Stimulated activated CD8-positive, alpha-beta memory T cell treated with anti-CD3 and anti-CD28 coated beads, Interleukin-12 subunit alpha, Interleukin-12 subunit beta, amount 100 ng/mL, for 4 hours (primary cell): Measurements from ENCODE around the gene CCDC91.
"Not testable (repeated sequence)": the region's sequence is repeated elsewhere in the genome, so short reads cannot be mapped to it uniquely, and the experiment has no call there.

Source experiments
- DNase-seq: peaks from one replicate; pipeline ENCODE4 v3.0.0-alpha.2; 2020; ENCODE audit warnings: low read depth

Gene CCDC91

GRCh38 chr12:28184375-28184774, 5.9 kb upstream of the CCDC91 start:
- no peak for DNase-seq

- DNase-seq: no peak
These were observed 3.8 kb upstream of the CCDC91 start for GRCh38 chr12:28186500-28186899.

DNA sequence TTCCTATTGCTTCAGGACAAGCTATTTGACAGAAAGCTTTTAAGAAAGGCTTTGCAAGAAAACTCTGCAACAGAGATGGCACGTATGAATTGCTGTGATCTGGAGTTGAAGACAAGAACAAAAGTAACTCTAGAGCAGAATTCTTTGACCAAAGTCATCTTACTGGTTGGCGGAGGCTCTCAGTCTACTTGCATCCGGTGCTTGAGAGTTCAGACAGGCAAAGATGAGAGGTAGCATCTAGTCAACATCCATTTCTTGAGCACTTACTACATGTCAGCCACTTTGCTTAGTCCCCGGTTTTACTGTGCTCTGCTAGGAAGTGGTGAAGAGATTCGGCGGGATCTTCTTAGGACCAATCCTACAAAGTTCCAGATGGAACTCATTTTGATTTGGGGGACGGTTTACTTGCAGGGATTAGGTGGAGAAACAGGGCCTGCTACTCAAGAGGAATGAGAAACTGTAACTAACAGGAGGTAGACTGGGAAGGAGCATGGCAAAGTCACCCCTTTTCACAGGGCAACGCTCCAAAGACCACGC, 404 bp upstream of the CCDC91 start:
- DNase-seq: no peak

DNA sequence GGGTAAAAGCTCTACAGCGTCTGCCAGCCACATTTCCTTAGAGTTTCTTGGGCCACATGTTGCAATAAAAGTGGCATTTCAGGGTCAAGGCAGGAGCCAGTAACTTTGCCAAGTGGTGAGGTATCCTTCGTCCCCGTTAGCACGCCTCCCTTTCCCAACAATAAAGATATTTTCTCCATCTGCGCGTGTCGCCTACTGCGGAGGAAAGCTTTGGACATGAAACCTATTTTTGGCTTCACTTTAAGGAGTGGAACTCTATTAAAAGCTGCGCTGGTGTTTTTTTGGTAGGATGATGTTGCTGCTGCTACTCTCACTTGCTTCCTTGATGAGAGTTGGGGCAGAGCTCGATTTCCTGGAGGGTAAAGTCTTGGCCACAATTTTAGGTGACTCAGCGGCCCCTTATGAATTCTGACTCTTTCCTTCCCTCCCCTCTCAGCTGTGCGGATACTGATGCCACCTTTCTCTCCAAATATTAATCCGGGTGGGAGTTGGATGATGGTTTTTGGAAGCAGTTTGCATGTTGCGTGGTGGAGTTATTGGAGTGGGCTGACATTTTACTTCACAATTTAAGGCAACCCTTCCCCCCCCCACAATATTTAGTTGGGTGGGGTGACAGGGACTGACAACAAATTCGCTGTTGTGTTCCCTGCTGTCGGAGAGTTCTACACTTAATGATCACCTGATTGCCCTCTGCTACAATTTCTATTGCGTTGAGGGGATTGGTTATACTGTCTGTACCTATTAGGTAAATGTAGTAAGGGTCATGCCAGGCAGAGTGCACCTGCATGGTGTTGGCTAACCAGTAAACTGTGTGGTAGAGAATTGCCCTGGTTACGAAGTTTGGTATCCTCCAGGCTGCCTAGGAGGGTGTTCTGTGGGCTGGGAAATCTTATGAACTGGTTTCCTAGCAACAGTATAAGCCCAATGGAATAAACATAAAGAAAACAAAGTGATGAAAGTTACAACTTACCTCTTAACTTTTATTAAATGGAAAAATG, 1.1 kb downstream of the CCDC91 start:
- DNase-seq: peak; percentile 18

GRCh38 chr12:28192125-28192524, 1.9 kb downstream of the CCDC91 start:
- DNase-seq: no peak

DNA sequence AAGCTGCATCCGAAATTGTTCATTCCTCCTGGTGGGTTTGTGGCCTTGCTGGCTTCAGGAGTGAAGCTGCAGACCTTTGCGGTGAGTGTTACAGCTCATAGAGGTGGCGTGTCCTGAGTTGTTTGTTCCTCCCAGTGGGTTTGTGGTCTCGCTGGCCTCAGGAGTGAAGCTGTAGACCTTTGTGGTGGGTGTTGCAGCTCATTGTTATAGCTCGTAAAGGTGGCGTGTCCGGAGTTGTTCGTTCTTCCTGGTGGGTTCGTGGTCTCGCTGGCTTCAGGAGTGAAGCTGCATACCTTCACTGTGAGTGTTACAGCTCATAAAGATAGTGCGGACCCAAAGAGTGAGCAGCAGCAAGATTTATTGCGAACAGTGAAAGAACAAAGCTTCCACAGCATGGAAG, 4.4 kb downstream of the CCDC91 start:
- DNase-seq: not testable (repeated sequence)

DNA sequence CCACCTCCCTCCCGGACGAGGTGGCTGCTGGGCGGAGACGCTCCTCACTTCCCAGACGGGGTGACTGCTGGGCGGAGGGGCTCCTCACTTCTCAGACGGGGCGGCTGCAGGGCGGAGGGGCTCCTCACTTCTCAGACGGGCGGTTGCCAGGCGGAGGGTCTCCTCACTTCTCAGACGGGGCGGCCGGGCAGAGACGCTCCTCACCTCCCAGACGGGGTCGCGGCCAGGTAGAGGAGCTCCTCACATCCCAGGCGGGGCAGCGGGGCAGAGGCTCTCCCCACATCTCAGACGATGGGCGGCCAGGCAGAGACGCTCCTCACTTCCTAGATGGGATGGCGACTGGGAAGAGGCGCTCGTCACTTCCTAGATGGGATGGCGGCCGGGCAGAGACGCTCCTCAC, 10.9 kb downstream of the CCDC91 start:
- DNase-seq: not testable (repeated sequence)

DNA sequence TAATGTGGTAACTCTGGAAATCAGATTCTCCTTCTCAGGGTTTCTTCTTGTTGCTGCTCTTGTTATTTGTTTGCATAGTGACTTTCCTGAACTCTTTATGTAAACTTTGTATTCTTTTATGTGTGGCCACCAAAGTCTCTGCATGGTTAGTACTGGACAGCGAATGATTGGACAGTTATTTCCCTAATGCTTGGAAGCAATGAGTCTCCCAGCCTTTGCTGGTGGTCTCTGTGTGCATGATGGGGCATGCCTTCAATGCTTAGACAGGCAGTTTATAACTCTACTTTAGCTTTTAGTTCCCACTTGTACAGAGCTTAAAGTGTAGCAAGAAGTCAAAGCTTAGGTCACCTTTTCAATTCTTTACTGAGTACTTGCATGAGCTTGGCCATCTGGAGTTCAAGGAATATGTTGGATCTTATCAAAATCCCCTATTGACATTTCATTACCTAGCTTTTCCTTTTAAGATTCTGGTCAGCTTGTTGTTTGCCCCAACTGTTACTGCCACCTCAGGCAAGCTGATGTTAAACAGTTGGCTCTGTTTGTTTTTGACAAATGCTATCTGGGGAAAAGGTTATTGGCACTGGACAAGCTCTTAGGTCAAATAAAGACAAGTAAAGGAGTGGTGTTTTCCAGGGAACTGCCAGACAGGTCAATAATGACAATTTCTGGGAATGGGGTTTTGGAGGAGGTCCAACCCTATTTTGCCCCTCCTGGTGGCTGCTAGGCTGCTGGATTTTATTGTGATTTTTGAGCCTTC, 12.3 kb downstream of the CCDC91 start:
- DNase-seq: no peak

- DNase-seq: no peak
These were observed 19.5 kb downstream of the CCDC91 start for GRCh38 chr12:28209782-28210181.

GRCh38 chr12:28212182-28212581, 21.9 kb downstream of the CCDC91 start:
- no peak for DNase-seq

DNA sequence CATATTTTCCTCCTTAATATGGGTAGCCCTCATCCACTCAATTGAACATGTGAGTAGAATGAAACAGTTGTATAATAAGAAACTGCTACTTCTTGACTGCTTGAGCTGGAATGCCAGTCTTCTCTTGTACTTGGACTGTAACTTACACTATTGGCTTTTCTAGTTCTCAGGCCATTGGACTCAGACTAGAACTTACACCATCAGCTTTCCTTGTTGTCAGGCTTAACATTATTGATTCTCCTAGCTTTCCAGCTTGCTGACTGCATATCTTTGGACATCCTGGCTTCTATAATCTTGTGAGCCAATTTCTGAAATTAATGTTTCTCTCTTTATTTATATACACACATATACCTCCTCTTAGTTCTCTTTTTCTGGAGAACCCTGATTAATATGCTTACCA, 24.8 kb downstream of the CCDC91 start:
- no peak for DNase-seq

DNA sequence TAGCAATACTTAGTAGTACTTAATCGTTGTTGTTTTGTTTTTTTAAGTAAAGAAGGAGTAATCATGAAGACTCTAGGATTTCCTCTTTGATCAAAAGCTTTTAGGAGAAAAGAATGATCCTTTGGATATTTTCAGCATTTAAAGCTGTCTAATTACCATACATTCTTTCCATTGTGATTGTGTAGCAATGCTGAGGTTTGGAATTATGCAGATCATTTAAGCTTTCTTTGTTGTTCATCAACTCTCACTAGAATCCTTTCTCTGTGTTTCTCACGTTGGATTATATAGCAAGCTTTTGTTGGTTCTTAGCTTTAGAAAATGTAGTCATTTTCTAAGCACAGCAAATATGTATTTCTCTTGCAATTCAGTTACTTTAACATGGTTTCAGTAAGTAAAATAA, 25.8 kb downstream of the CCDC91 start:
- DNase-seq: no peak

DNA sequence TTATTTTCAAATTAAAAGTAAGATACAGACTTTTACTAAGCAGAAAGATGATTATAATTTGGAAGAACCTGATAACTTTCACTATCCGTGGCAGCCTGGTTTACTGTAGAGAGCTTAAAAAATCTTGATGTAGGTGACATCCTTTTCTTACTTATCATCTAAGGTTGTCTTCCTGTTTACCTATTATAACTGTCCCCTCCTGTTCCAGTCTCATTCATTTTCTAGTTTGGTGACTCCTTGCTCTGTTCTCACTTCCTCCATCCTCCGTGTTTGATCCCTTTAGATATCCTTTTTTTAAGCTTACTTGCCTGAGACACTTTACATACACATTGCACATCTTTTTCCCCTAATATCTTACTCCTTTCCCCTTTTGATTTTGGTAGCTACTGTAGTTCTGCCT, 27.5 kb downstream of the CCDC91 start:
- no peak for DNase-seq

DNA sequence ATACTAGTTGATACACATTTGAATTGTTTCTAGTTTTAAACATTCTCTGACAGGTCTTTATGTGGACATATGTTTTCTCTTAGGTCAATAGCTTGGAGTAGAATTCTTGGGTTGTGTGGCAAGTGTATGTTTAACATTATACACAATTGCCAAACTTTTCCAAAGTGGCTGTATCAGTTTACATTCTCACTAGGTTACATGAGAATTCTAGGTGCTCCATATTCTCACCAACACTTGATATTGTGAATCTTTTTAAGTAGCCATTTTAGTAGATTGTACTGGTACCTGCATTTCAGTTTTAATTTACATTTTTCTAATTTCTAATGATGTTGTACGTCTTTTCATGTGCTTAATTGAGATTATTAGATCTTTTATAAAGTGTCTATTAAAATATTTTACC, 28.6 kb downstream of the CCDC91 start:
- no peak for DNase-seq

DNA sequence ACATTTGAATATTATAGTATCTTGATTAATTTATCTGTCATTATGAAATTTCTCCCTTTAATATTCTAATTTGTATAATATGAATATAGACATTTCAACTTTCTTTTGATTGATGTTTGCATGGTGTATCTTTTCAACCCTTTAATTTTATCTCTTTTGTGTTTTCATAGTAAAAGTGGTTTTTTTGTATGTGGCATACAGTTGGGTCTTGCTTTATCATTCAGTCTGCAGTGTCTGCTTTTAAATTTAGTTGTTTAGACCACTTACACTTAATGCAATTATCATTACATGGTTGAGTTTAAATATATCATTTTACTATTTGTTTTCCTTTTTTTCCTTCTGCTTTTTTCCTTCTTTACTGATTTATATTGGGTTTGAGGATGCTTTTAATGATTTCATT, 29.6 kb downstream of the CCDC91 start:
- no peak for DNase-seq

DNA sequence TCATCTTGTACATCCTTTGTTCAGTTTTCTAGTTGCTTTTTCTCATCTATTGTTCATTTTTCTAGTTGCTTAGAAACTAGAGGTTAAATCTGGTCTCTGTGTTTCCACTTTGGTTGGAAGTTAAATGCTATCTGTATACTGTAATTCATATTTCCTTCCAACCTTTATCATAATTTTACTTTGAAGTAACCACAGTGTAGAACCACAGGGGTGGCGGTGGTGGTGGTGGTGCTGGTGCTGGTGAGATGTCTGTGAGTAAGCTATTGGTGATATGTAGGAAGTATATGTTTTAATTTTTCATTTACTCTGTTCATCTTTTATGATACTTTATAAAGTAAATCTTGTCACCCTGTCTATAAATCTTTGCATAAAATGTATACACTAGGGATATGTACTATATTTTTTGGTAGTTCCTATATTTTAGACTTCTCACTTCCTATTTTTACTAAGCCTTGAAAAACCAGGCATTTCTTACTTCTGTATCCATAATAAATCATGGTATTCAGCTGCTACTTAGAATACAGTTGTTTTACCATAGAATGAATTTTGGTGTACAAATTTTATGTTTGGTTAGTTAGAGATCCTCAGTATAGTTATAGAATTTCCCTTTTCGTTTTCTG, 31.9 kb downstream of the CCDC91 start:
- DNase-seq: peak; percentile 40

- DNase-seq: no peak
These were observed 32.8 kb downstream of the CCDC91 start for GRCh38 chr12:28223025-28223554.

GRCh38 chr12:28223858-28224257, 33.6 kb downstream of the CCDC91 start:
- no peak for DNase-seq

DNA sequence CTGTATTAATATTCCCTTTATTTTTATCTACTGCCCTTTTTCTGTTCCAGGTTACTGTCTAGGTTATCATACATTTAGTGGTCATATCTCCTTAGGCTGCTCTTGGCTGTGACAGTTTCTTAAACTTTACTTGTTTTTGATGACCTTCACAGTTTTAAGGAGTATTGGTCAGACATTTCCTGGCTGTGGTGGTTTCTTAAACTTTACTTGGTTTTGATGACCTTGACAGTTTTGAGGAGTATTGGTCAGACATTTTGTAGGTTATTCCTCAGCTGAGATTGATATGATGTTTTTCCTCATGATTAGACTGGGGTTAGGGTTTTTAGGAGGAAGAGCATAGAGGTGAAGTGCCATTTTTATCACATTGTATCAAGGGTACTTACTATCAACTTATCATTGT, 36.4 kb downstream of the CCDC91 start:
- no peak for DNase-seq

GRCh38 chr12:28227251-28227650, 37.0 kb downstream of the CCDC91 start:
- no peak for DNase-seq

DNA sequence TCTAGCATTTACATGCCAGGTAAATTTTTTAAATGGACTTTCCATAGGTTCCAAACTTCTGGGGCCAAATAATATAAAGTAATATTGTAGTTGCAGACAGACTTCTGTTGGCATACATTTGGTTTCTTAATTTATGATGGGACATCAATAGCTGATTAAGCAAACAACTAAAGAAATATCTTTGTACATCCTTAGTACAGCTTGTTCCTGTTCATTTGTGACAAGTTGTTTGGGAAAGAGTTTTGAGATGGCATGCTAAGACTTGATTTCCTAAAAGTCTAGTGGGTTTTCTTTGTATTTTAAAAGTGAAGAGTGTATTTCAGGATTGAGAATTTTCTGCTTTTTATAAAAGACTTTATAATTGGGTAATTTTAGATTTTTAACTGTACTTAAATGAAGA, 41.0 kb downstream of the CCDC91 start:
- no peak for DNase-seq
